ENCODE data around the gene NRN1L.
"Not testable (repeated sequence)": the region's sequence is repeated elsewhere in the genome, so short reads cannot be mapped to it uniquely, and the experiment has no call there.

The NRN1L gene

DNA sequence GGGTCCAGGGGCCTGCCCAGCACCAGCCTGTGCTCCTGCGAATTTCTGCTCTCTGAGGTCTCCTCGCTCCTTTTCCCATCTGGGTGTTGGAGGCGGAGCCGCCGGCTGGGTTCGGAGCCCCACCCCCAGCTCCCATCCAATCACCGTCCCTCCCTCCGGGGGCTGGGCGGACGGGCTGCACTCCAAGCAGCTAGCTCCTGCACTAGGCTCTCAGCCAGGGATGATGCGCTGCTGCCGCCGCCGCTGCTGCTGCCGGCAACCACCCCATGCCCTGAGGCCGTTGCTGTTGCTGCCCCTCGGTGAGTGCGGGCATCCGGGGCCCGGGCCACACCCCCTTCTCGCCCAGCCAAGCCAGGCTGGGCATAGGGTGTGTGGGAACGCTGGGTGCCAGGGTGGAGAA lies at the start of gene NRN1L:
Gene NRN1L, plus strand, starts transcription at position 202 of the 400 bp plus-strand sequence. Its CDS starts 19 bp downstream, at position 221.
- DNase-seq (ENCODE audit: extremely low read depth in 1 of 2, low read depth in 1 of 2), result no peak

DNA sequence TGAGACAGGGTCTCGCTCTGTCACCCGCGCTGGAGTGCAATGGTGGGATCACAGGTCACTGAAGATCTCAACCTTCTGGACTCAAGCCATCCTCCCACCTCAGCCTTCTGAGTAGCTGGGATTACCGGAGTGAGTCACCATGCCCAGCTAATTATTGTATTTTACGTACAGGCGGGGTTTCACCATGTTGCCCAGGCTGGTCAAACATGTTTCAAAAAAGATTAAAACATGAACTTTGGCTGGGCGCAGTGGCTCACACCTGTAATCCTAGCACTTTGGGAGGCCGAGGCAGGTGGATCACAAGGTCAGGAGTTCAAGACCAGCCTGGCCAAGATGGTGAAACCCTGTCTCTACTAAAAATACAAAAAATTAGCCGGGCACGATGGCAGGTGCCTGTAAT lies 47.5 kb upstream of the NRN1L start:
- DNase-seq (ENCODE audit: extremely low read depth in 1 of 2, low read depth in 1 of 2), result not testable (repeated sequence)

DNA sequence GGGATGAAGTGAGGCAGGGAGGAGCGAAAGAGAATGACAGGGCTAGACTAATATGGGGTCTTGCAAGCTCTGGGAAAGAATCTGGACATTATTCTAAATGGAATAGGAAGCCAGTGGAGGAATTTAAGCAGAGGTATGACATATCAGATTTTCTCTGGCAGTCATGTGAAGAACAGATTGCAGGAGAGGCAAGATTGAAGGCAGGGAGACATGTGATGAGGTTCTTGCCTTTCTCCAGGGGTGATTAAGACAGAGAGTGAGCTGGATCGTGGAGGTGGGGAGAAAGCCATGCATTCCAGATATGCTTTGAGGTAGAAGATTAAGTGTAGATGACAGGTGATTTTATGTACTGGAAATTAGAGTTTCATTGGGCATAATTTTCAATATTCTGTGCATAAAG lies 46.9 kb upstream of the NRN1L start:
- DNase-seq (ENCODE audit: extremely low read depth in 1 of 2, low read depth in 1 of 2), result no peak

DNA sequence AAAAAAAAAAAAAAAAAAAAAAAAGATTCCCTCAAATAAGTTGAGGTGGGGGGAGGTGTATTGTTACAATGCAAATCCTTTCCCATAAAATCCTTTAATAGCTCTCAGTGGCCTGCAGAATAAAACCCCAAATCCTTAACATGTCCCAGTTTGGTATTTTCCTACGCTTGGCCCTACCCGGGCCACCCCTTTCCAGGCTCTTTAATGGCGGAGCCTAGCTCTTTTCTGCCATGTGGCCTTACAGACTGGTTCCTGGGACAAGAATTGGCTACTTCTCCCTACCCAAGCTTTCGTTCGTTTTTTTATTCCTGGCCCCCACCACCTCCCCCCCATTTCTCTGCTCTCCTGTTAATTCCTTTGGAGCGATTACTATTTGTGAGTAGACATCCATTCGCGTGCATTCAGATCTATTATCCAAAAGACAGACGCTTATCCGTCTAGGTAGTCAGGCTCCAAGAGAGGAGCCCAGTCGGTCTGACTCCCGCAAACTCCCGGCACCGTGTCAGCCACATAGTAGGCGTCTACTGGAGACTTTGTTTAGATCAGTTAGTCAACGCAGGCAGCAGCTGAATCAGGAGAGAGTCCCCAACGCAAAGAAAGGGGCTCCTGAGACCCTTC lies 43.4 kb upstream of the NRN1L start:
- DNase-seq (ENCODE audit: extremely low read depth in 1 of 2, low read depth in 1 of 2), result no peak

DNA sequence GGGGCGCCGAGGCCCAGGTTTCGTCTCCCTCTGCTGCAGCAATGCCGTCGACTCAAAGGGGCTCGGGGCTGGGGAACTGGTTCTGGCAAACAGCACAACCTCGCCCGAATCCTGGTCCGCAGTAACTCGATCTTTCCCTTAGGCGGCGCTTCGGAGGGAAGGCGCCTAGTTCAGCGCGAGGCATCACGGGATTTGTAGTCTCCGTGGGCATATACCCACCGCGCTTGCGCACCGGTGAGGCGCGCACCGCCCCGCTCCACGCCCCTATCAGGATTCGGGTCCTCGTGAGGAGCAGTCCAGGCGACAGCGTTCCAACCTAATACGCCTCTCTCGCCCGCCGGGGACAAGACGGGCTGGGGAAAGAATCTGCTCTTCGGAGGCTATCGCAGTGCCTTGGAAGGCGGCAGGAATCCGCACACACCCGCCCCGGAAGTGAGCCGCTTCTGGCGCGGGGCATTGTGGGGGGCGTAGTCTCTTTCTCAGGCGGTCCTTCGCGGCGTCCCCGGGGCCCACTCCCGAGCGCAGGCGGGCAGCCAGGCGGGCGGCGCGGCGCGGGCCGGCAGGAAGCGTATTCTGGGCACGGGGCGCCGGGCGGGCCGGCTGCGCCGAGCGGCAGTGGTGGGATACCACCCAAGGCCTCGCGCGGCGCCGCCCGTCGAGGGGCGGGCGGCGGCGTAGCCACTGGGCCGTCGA lies 42.7 kb upstream of the NRN1L start, which contains the start of gene THAP11:
Gene THAP11, plus strand, starts transcription at position 505 of the 693 bp plus-strand sequence. CDS start 235 bp downstream, outside the sequence.
- peak; percentile 86 to 88 for DNase-seq (ENCODE audit: extremely low read depth in 1 of 2, low read depth in 1 of 2)

DNA sequence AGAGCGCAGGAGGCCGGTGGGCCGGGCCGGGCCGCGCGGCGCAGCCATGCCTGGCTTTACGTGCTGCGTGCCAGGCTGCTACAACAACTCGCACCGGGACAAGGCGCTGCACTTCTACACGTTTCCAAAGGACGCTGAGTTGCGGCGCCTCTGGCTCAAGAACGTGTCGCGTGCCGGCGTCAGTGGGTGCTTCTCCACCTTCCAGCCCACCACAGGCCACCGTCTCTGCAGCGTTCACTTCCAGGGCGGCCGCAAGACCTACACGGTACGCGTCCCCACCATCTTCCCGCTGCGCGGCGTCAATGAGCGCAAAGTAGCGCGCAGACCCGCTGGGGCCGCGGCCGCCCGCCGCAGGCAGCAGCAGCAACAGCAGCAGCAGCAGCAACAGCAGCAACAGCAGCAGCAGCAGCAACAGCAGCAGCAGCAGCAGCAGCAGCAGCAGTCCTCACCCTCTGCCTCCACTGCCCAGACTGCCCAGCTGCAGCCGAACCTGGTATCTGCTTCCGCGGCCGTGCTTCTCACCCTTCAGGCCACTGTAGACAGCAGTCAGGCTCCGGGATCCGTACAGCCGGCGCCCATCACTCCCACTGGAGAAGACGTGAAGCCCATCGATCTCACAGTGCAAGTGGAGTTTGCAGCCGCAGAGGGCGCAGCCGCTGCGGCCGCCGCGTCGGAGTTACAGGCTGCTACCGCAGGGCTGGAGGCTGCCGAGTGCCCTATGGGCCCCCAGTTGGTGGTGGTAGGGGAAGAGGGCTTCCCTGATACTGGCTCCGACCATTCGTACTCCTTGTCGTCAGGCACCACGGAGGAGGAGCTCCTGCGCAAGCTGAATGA lies 42.0 kb upstream of the NRN1L start:
- peak in 1 of 2 donors; percentile 28 for DNase-seq (ENCODE audit: extremely low read depth in 1 of 2, low read depth in 1 of 2)

DNA sequence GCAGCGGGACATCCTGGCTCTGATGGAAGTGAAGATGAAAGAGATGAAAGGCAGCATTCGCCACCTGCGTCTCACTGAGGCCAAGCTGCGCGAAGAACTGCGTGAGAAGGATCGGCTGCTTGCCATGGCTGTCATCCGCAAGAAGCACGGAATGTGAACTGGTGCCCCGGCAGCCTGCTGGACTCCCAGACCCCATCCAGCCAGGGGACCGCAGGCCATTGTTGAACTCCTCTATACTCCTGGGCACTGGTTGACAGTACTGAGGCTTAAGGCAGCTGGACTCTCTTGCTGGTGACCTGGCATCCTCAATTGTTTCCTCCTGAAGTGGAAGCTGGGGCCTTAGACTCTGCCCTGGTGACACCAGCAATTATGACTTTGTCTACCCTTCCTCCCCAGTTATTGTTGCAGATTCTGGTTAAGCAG lies 41.3 kb upstream of the NRN1L start:
- DNase-seq (ENCODE audit: extremely low read depth in 1 of 2, low read depth in 1 of 2), result no peak

DNA sequence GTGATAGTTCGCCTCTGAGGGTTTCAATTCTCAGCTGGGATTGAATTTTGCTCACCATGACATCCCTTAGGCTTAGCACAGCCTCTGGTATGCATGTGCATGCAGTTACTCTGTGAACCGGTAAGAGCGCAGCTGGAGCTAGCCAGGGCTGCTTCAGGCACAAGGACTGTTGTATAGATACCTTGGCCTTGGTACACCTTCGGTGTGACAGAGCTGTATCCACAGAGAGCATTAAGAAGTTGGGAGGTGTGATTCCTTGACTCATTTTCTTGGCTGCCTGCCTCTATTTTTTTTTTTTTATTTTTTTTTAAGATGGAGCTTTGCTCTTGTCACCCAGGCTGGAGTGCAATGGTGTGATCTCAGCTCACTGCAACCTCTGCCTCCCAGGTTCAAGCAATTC lies 40.2 kb upstream of the NRN1L start:
- DNase-seq (ENCODE audit: extremely low read depth in 1 of 2, low read depth in 1 of 2), result no peak

DNA sequence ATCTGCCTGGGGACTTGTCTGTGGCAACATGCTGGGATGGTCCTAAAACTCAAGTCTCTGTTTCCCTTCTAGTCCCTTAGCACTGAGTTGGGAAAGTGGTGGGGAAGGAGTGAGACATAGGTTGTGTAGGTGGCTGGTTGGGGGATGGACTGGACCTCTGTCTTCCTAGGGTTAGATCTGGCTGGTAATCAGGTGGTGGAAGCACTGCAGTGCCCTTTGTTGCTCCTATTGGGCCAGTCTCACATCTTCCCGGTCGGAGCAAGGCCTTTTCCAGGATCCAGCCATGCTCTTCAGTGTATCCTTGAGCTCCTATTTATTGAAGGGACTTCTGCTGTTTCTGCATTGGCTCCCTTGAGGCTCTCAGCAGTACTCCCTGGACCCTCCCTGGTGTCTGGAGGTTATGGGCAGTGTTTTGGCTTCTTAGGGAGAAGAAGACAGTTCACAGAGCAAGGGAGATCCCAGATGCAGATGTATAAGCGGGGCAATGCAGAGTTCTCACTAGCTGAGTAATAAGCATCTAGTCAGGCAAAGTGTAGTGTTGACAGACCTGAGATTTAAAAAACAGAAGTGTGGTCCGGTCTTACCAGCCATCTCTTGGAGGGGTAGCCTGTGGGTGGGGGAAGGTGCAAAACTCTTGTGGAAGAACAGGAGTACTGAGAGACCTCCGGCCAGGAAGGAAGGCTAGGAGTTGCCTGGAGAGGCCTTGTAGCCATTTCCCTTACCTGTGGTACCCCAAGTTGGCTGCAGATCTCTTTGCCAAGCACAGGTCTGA lies 39.2 kb upstream of the NRN1L start:
- DNase-seq (ENCODE audit: extremely low read depth in 1 of 2, low read depth in 1 of 2), result no peak

DNA sequence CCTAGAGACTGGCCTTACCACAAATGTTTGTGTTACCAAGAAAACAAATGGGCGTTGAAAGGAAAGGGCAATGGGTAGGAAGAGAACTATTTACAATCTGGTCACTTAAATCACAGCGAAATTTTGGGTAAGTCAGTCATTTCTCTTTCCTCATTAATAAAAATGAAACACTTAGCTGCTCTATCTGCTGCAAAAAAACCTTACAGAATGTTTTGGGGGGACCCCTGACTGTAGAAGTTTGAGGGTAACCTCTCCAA lies 38.7 kb upstream of the NRN1L start:
- DNase-seq (ENCODE audit: extremely low read depth in 1 of 2, low read depth in 1 of 2), result no peak

DNA sequence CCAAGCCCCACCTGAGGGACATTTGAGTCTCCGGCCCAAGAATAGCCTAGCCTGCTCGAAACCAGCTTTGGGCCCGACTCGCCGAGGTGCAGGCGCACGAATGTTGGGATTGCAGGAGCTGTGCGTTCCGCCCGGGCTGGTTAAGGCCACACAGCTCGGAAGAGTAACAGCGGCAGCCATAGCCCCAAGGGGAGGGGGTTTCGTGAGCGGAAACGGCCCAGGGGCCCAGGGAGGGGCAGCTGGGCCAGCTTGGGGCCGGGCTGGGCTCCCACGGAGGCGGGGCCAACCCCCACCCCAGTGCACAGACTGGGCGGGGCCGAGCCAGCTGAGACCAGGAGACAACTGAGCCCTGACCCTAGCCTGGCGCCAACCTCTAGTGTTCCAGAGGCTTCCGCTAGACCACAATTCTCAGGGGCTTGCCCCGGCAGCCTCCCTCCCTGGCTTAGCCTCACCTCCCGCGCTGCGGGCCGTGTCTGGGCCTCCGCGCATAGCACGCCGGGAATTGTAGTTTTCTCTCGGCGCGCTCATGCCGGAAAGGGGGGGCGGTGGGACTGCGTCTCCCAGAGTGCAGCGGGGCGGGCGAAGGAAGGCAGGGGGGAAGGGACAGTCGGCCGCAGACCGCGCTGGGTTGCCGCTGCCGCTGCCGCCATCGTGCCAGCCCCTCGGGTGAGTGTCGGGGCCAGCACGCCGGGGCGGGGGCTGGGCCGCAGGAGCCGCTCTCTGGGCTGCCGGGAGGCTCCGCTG lies 38.2 kb upstream of the NRN1L start, which contains the start of gene NUTF2:
Gene NUTF2, plus strand, starts transcription at position 614 of the 744 bp plus-strand sequence. CDS start 18,198 bp downstream, outside the sequence.
- DNase-seq (ENCODE audit: extremely low read depth in 1 of 2, low read depth in 1 of 2), result peak; percentile 83 to 90

DNA sequence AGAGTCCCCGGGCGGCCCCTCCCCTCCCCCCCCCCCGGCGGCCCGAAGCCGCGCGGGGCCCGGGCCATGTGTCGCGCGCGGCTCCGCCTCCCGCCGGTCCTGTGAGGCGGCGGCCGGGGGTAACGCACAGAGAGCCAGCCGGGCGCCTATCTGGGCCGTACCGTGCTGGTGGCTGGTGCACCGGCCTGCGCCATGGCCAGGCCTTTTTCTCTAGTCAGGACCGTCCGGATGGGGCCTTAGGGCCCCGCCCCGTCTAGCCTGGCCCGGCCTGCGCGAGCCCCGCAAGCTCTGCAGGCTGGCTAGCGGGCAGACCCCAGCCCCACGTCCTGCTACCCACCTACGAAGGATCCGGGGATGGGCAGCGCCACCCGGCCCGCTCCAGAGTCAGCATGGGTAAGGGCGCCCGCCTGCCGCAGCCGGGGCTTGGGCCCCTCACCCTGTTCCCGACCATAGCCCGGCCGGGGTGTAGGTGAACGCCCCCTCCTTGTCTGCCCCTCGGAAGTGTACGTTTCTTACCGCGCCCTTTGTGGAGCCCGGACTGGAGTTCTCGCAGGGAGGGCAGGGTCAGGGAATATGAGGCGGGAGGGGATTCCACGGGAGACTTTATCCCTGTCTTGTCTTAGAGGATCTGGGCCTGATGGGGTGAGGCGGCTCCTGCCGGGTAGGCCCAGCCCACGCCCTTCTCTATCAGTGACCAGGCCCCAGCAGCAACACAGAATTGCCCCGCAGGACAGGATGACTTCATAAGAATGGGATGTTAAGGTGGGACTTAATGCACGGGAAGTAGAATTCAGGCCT lies 37.4 kb upstream of the NRN1L start, which contains the start of gene CENPT:
Gene CENPT, minus strand, starts transcription at position 630 of the 798 bp plus-strand sequence. CDS start 13,834 bp downstream, outside the sequence.
- DNase-seq (ENCODE audit: extremely low read depth in 1 of 2, low read depth in 1 of 2), result no peak

DNA sequence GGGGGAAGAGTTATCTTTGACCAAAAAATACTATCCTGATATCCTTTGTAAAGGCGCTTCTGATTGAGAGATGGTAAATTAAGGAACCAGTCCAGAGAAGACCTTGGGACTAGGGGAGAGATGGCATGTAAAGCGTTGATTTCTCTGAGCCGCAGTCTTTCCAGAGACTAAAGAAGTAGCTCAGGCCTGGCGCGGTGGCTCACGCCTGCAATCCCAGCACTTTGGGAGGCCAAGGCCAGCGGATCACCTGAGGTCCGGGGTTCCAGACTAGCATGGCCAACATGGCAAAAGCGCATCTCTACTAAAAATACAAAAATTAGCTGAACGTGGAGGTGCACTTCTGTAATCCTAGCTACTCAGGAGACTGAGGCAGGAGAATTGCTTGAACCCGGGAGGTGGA lies 36.6 kb upstream of the NRN1L start:
- DNase-seq (ENCODE audit: extremely low read depth in 1 of 2, low read depth in 1 of 2), result no peak

DNA sequence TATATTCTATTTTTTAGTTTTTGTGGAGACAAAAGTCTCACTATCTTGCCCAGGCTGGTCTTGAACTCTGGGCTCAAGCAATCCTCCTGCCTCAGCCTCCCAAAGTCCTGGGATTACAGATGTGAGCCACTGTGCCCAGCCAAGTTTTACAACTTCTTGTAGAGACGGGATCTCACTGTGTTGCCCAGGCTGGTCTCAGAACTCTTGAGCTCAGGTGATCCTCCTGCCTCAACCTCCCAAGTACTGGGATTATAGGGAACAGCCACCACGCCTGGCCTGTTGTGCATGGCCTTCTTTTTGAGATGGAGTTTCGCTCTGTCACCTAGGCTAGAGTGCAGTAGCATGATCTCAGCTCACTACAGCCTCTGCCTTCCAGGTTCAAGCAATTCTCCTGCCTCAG lies 31.0 kb upstream of the NRN1L start:
- DNase-seq (ENCODE audit: extremely low read depth in 1 of 2, low read depth in 1 of 2), result no peak

DNA sequence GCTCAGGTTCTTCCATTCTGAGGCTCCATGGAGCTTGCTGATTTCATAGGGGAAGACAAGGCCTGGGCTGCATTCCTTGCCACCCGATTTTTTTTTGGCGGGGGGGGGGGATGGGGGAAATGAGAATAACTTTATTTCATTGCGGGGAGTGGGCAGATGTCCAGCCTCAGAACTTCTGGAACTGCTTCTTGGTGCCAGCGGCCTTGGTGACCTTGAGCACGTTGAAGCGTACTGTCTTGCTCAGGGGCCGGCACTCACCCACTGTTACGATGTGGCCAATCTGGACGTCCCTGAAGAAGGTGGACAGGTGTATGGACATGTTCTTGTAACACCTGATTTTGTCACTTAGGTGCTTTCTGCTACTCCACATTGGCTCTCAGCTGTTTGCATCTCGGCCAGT lies 28.9 kb upstream of the NRN1L start:
- no peak for DNase-seq (ENCODE audit: extremely low read depth in 1 of 2, low read depth in 1 of 2)

DNA sequence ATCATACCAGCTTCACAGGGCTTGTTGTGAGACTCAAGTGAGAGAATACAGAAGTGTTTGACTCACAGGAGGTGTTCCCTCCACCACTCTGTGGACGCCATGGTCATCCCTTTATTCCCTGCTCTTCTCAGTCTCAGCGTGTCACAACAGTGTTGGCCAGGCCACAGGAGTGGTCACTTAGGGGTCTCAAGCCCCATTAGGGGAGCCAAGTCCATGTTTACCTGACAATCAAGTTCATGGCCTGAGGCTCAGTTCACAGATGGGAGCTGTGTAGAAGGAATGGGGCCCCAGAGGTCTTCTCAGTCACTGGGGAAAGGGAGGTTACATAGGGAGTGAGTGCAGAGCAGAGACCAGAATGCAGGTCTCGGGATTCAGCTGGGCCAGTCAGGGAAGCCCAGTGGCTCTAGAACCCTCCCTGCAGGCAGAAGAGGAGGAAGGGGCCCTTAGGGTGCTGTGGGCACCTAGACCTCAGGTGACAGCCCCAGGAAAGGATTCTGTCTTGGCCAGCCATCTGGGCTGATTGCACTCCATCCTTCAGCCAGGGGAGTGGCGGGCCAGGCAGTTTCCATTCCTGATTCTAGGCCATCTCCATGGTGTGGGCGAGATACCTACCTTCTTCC lies 27.6 kb upstream of the NRN1L start:
- DNase-seq (ENCODE audit: extremely low read depth in 1 of 2, low read depth in 1 of 2), result no peak

DNA sequence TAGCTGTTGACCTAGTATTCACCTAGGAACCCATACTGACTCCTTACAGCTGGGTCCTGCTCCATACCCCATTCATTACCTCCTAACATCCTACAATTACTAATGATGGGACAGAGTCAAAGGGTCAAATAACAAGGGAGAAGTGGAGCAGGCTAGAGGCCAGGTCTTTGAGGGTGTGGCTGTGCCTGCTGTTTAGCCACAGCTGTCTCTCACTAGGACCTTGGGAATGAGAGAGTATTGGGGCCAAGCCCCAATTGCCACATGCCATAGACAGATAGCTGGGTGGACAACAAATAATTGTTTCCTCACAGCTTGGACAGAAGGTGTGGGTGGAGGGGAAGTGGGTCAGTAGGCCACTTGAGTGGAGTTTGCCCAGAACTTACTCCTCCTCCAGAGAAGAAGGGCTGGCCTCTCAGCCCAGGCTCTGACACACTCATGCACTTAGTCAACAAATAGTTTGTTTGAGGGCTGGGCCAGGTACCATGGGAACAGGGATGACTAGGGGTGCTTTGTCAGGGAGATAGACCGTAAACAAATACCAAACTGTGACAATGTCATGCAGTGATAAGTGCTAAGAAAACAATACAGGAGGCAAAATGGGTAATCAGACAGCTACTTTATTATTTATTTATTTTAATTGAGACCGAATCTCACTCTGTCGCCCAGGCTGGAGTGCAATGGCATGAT lies 27.0 kb upstream of the NRN1L start:
- DNase-seq (ENCODE audit: extremely low read depth in 1 of 2, low read depth in 1 of 2), result no peak

DNA sequence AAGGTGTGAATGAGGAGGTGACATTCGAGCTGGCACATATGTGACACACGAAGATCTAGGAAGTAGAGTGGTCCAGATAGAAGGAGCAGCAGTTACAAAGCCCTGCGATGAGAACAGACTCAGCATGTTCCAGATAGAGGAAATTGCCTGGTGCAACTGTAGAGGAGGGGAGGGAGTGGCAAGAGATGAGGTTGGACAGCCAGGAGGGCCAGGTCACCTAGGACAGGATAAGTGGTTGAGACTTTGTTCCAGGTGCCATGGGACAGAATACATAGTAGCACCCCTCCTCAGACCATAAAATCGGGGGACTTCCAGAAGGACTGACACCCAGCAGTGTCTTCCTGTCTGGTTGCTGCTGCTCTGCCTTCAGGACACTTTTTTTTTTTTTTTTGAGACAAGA lies 26.2 kb upstream of the NRN1L start:
- no peak for DNase-seq (ENCODE audit: extremely low read depth in 1 of 2, low read depth in 1 of 2)
